GM13977 (cell line): ENCODE results near the gene ITGB6.

Experiments used
- DNase-seq: peaks from one replicate; pipeline ENCODE4 v3.0.0; 2012; ENCODE audit warnings: low spot score
- in situ Hi-C: fragments of 300-500 bp; cut with MboI; formaldehyde crosslinking; loops from one replicate; pipeline ENCODE4 v1.12.0; 2022; ENCODE audit warnings: low sequenced_read_pairs, low pct_unique_long_range_greater_than_20kb, mixed read lengths, inconsistent platforms; ENCODE audit not compliant: unreplicated experiment
- TF ChIP-seq, protein P1 (sequence below): IDR thresholded peaks from 2 replicates; pipeline ENCODE4 v1.5.1; 2012; ENCODE audit warnings: mild to moderate bottlenecking, control low read depth; ENCODE audit not compliant: insufficient read depth; ENCODE audit errors: extremely low read depth, missing control alignments

The ITGB6 gene

DNA sequence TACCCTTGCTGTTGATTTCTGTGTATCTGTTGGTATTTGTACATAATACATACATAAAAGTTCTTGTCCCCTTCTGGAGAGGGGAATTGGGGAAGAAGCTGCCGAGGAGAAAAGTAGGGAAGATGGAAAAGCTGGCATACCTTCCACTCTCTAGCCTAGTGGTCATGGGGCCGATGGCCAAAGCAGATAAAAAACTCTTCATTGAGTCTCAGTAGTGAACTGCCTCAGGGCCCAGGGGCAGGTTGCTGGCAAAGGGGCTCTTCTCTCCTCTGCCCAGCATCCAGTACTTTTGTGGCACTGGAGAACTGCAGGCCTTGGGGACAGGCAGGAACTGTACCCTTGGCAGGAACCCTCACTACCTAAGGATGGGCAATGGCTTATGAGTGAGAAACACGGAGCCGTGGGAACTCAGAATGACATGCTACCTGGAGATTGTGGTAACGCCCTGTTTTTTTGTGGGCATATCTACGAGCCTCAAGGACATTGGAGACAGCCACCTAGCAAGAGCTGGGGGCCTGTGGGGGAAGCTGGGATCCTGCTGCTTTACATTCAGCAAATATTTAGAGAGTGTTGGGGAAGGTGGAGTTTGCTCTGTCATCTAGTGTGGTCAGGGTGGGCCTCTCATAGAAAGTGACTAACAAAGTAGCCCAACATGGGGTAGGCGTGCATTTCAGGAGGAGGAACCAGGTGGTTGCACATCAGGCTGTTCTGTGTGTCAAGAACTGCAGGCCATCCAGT lies 22.6 kb upstream of the ITGB6 start:
- in situ Hi-C loops, result no loop called here
- TF ChIP-seq, protein P1, sequence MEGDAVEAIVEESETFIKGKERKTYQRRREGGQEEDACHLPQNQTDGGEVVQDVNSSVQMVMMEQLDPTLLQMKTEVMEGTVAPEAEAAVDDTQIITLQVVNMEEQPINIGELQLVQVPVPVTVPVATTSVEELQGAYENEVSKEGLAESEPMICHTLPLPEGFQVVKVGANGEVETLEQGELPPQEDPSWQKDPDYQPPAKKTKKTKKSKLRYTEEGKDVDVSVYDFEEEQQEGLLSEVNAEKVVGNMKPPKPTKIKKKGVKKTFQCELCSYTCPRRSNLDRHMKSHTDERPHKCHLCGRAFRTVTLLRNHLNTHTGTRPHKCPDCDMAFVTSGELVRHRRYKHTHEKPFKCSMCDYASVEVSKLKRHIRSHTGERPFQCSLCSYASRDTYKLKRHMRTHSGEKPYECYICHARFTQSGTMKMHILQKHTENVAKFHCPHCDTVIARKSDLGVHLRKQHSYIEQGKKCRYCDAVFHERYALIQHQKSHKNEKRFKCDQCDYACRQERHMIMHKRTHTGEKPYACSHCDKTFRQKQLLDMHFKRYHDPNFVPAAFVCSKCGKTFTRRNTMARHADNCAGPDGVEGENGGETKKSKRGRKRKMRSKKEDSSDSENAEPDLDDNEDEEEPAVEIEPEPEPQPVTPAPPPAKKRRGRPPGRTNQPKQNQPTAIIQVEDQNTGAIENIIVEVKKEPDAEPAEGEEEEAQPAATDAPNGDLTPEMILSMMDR, result no peak
- DNase-seq, result no peak

DNA sequence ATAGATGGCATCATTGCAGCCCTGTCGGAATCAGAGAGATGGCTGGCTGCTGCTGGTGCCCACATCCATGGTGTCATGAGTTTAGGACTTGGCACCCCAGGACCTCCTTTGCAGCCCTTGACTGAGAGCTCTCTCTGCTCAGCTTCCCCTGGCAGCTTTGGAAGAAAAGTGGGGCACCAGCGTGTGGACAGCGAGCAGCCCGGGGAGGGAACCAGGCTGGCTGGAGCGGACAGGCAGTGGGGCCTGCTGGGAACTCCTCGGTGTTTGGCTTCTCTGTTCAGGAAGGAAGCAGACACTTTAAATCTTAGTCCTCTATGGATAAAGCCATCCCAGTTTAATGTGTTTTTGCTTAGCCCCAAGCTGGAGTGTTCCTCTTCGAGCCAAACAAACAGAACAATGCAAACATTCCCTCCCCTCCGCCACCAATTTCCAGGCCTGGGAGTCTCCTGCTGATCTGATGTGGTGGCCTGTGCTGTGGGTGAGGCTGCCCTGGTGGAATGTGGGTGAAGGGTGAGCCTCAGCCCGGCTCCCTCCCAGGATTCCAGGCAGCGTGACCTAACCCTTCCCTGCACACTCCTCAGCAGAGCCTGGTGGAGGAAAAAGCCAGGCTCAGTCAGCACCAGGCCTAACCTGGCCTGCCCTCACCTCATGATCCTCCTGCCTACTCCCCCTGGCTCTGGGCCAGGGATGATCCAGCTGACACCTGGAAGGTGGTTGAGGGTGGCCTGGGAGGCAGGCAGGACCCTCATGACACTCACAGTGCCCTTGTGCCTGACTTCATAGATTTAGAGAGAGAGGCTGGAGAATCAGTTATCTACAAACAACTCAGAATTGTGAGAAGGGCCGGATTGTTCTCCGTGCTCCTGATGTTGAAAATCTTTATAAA lies 21.6 kb upstream of the ITGB6 start:
- TF ChIP-seq, protein P1, result no peak
- in situ Hi-C loops, result no loop called here
- no peak for DNase-seq

DNA sequence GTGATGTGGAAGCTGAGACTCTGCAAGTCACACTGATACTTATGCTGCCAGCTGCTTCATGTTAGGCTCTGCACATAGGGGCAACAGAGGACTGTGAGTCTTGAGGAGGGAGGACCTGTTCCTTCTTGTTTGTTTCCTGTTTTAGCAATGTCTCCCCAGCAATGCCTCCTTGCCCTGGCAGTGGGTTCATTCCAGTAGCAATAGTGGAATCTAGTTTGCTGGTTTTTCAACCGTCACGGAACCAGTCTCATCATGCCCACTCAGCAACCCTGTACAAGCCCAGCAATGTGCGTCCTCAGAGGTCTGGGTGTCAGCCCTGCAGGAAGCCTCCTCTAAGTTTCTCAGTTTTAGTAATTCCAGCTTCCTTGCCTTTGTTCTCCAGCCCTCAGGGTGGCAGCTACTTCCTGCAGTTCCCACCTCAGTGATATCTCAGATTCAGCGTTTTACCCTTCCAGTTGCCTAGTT lies 20.5 kb upstream of the ITGB6 start:
- in situ Hi-C loops, result no loop called here
- DNase-seq, result no peak

DNA sequence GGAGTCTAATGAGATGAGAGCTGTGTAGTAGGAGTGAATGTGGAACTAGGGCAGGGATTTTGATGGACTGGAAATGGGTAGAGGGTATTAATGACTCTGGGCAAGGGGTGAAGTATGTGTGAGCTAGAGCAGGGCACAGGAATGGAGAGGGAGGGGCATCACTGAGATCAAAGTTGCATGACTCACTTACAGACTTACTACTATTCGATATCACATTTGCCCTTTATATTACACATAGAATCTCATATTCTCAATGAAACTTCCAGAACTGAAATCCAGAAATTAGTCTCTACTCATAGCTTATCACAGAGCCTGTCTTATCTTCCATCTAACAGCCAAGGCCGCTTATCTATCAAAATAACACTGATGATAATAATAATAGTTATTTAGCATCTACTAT lies 20.0 kb upstream of the ITGB6 start:
- in situ Hi-C loops, result no loop called here
- TF ChIP-seq, protein P1, result no peak
- DNase-seq, result no peak

More for the DNA sequence above, 20.5 kb upstream of the ITGB6 start:
- TF ChIP-seq, protein P1, result no peak

DNA sequence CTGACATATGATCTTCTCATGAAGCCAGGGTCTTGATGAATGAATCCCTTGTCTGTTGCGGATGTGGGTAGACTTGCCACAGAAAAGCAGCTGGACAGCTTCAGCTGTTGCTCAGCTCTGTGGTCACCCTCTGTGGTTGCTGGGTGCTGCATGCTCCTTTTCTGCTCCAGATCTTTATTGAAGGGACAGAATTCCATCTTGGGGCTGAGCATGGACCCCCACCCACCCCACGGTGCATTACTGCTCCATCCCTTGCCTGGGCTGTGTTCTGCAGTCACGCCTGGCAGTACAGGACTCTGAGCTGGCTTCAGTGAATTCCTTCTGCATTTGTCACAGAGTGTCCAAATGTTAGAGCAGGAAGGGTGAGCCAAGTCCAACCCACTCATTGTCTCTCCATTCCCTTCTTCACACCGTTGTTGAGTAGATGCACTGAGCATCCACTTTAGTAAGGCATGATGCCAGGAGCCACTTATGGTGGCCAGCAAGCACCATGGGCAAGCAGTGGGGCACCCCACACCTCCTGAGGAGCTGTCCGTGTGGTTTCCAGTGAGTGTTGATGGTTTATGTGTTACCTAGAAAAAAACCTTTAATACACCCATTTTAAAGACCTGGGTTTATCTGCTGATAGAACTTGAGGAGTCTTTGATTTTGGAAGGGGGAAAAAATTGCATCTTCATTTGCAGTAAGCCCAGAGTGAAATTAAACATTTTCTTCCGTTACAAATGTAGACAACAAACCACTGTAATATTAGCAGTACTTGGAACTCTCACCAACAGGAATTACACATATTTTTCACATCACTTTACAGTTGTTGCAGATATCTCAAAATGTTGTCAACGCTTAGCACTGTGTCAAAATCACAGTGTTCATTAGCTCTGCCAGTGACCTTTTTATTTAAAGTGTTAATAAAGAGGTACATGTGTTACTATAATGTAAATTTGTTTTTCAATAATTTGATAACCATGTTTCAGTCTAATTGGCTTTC lies 14.7 kb upstream of the ITGB6 start:
- in situ Hi-C loops, result loop anchor here (10.0 kb wide), 1 partner anchor 110 kb away; no protein-coding TSS in a partner anchor
- TF ChIP-seq, protein P1, result no peak
- DNase-seq, result no peak

DNA sequence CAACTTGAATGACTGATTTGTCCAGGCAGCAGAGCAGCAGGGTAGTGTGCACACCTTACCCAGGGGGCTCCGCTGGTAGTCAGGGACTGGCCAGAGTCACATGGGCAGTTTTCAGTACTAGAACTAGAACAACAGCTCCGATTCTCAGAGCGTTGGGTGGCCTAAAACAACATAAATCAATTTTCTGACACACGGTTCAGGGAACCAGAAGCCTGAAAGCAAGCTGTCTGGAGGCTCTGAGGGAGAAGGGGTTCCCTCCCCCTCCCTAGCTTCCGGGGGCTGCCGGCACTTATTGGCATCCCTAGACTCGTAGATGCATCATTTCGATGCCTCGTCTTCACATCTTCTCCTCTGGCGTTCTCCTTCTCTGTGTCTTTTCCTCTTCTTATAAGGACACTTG lies 13.4 kb upstream of the ITGB6 start:
- TF ChIP-seq, protein P1, result no peak
- in situ Hi-C loops, result loop anchor here (10.0 kb wide), 1 partner anchor 109 kb away; no protein-coding TSS in a partner anchor

More for the DNA sequence above, 13.4 kb upstream of the ITGB6 start:
- no peak for DNase-seq
